Measurements from ENCODE around the gene FOXO3. TPM values are rescaled to one million over a fixed set of nuclear protein-coding genes. Genes with fewer than 3 reads are reported as not detected.

The FOXO3 gene
- total and polyA plus RNA-seq, 2 experiments from 2014 or later: 20.2 to 20.8 TPM

DNA sequence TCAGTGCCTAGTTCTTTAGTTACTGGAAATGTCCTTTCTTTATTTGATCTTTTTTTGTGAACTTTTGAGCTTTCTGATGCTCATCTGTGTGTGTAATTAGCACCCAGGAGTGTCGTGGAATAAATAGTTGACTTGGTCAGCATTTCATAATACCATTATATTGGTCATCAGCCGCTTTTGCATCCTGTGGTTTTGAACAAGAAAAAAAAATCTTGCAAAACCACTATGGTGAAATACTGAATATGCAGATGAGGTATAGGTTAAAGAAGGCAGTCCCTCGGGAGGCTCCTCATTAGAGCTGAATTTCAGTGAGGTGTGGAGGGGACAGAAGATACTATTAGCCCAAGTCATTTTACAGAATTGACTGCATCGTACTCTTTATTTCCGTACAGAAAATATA is 90.1 kb downstream of the FOXO3 start:
- Histone ChIP-seq H3K27me3 (peaks cover 6% of the 10 kb centered on the region), H3K27ac (no peak overlapping the region), H3K4me1 (ENCODE audit: low read depth) (peaks cover 16% of the 10 kb centered on the region), H3K9me3 (ENCODE audit: low read depth) (no peaks in the 10 kb centered on the region), H3K36me3 (no peaks in the 10 kb centered on the region), H3K4me3 (no peak overlapping the region)
- TF ChIP-seq, protein P1, sequence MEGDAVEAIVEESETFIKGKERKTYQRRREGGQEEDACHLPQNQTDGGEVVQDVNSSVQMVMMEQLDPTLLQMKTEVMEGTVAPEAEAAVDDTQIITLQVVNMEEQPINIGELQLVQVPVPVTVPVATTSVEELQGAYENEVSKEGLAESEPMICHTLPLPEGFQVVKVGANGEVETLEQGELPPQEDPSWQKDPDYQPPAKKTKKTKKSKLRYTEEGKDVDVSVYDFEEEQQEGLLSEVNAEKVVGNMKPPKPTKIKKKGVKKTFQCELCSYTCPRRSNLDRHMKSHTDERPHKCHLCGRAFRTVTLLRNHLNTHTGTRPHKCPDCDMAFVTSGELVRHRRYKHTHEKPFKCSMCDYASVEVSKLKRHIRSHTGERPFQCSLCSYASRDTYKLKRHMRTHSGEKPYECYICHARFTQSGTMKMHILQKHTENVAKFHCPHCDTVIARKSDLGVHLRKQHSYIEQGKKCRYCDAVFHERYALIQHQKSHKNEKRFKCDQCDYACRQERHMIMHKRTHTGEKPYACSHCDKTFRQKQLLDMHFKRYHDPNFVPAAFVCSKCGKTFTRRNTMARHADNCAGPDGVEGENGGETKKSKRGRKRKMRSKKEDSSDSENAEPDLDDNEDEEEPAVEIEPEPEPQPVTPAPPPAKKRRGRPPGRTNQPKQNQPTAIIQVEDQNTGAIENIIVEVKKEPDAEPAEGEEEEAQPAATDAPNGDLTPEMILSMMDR (IDR thresholded peaks at IDR 0.05; ENCODE audit: low read depth, low read length): no peak
- peak in 1 of 2 donors; percentile 82 for DNase-seq (ENCODE audit: low read depth in 1 of 2, low spot score in 1 of 2)

DNA sequence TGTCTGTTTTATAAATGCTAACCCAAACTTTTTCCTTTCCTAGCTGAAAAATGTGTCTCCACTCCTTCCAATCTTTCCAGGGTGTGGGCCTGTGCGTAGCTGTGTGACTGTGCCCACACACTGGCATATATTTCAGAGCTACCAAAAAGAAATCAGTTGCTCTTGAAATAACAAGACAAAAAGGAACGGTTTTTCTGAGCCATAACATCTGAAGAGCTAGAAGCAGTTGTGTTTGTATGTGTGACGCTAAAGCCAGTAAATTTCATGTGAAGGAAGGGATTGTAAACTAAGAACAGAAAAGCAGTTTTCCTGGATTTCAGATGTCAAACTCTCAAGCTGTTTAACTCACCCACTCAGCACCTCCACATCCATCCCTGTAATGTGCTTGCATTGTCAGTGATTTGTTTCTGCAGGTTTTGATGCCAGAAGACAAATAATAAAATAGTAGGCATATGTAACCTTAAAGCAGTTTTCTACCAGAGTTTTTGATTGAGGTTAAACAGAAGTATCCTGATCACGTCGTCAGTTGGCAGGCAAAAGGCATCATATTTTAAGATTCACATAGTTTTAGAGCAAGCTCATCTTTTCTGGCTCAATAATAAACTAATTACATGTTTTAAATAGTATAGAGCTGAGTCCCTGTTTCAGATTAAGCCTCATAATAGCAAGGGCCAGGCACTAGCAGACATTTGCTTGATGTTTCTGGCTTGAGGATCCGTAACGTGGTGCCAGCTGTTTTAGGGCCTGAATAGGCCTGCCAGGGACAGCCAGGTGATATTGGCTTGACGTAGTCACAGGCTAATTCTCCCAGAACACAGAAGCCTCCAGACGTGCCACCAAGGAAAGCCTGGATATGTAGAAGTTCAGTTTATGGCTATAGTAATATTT is 90.9 kb downstream of the FOXO3 start:
- Histone ChIP-seq H3K36me3 (no peaks in the 10 kb centered on the region), H3K27ac (no peak overlapping the region), H3K4me3 (no peak overlapping the region), H3K4me1 (ENCODE audit: low read depth) (peaks cover 8% of the 10 kb centered on the region), H3K9me3 (ENCODE audit: low read depth) (no peaks in the 10 kb centered on the region), H3K27me3 (peaks cover 6% of the 10 kb centered on the region)
- TF ChIP-seq, protein P1 (IDR thresholded peaks at IDR 0.05; ENCODE audit: low read depth, low read length): no peak
- DNase-seq (ENCODE audit: low read depth in 1 of 2, low spot score in 1 of 2): peak in 1 of 2 donors; percentile 79

DNA sequence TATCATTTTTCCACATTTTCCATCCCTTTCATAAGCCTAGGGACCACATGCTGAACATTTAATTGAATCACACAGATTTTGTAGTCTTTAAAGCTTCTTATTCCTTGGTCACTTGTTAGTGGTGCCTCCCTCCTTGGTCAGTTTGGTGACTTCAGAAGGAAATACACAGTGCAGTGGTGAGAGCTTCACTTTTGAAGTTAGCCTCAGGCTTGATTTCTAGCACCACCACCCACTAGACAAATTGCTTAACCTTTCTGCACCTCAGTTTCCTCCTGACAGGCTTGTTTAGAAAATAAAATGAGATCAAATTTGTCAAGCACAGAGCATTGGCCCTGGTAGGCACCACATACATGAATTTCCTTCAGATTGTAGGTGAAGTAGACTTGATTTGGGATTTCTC is 91.7 kb downstream of the FOXO3 start:
- no peaks in the 10 kb centered on the region for H3K36me3 ChIP-seq
- peaks cover 6% of the 10 kb centered on the region for H3K27me3 ChIP-seq
- H3K27ac ChIP-seq: no peak overlapping the region
- no peak for DNase-seq (ENCODE audit: low read depth in 1 of 2, low spot score in 1 of 2)
- no peaks in the 10 kb centered on the region for H3K9me3 ChIP-seq (ENCODE audit: low read depth)
- TF ChIP-seq, protein P1 (IDR thresholded peaks at IDR 0.05; ENCODE audit: low read depth, low read length): no peak
- H3K4me3 ChIP-seq: no peak overlapping the region
- no peaks in the 10 kb centered on the region for H3K4me1 ChIP-seq (ENCODE audit: low read depth)

DNA sequence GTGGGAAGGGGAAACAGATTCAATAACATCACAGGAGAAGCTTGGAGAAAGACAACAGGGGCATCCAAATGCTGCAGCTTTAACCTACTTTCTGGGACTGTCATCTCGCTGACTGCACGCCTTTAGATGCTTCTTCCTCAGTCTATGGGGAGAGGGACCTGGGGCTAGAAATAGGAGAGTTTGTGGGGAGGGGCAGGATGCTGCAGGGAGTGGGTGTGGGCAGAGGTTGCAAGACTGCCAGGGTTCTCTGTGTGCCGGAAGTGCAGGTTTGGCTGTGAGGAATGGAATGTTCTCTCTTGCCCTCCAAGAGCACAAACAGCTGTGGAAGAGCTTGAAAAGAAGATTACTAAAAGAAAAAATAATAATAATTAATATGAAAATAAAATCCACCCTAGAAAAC is 93.2 kb downstream of the FOXO3 start:
- Histone ChIP-seq H3K27me3 (peaks cover 6% of the 10 kb centered on the region), H3K36me3 (no peaks in the 10 kb centered on the region), H3K4me3 (no peak overlapping the region), H3K9me3 (ENCODE audit: low read depth) (no peaks in the 10 kb centered on the region), H3K4me1 (ENCODE audit: low read depth) (no peaks in the 10 kb centered on the region), H3K27ac (no peak overlapping the region)
- TF ChIP-seq, protein P1 (IDR thresholded peaks at IDR 0.05; ENCODE audit: low read depth, low read length): no peak
- peak in 1 of 2 donors; percentile 84 for DNase-seq (ENCODE audit: low read depth in 1 of 2, low spot score in 1 of 2)

DNA sequence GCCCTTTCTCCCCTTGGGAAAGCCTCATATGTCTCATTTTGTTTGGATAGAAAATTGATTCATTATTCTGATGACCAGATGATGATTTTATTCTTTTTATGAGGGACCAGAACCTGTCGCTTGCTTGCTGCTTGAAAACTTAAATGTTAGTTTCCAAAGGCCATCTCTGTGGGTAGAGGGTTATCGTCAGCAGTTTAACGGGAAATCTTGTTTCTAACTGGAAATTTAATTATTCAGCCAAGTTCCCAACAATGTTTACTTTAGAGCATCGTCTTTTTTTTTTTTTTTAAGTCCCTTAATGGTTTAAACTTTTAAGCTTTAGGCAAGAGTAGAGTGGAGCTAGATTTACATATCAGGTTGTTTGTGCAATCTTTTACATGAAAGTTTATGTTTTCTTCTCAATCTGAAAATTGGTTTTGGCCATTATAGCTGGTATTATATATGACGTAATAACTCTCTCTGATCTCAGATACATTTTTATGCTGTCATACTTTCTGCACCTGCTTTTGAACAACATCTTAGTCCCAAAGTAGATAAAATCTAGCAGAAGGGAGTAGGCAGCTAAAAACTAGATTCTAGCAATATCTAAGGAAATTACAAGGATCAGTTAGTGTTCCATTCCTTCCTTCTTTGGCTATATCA is 93.9 kb downstream of the FOXO3 start:
- TF ChIP-seq, protein P1 (IDR thresholded peaks at IDR 0.05; ENCODE audit: low read depth, low read length): no peak
- Histone ChIP-seq H3K27me3 (peaks cover 4% of the 10 kb centered on the region), H3K36me3 (no peaks in the 10 kb centered on the region), H3K4me1 (ENCODE audit: low read depth) (no peaks in the 10 kb centered on the region), H3K27ac (no peak overlapping the region), H3K4me3 (no peak overlapping the region), H3K9me3 (ENCODE audit: low read depth) (no peaks in the 10 kb centered on the region)
- peak in 1 of 2 donors; percentile 61 for DNase-seq (ENCODE audit: low read depth in 1 of 2, low spot score in 1 of 2)

All from cardiac muscle cell (in vitro differentiated cells and primary cell).